GM12874 (cell line): ENCODE measurements around the gene PPM1M.

Experiments
- TF ChIP-seq, protein P1 (sequence below): IDR thresholded peaks from 2 replicates; pipeline ENCODE4 v1.5.1; 2011; ENCODE audit warnings: low read depth, mild to moderate bottlenecking, control low read depth, low read length, moderate library complexity; ENCODE audit not compliant: insufficient read depth

The PPM1M gene

GRCh38 chr3:52246728-52247408 is 1.3 kb downstream of the PPM1M start:
- TF ChIP-seq, protein P1, sequence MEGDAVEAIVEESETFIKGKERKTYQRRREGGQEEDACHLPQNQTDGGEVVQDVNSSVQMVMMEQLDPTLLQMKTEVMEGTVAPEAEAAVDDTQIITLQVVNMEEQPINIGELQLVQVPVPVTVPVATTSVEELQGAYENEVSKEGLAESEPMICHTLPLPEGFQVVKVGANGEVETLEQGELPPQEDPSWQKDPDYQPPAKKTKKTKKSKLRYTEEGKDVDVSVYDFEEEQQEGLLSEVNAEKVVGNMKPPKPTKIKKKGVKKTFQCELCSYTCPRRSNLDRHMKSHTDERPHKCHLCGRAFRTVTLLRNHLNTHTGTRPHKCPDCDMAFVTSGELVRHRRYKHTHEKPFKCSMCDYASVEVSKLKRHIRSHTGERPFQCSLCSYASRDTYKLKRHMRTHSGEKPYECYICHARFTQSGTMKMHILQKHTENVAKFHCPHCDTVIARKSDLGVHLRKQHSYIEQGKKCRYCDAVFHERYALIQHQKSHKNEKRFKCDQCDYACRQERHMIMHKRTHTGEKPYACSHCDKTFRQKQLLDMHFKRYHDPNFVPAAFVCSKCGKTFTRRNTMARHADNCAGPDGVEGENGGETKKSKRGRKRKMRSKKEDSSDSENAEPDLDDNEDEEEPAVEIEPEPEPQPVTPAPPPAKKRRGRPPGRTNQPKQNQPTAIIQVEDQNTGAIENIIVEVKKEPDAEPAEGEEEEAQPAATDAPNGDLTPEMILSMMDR = no peak

DNA sequence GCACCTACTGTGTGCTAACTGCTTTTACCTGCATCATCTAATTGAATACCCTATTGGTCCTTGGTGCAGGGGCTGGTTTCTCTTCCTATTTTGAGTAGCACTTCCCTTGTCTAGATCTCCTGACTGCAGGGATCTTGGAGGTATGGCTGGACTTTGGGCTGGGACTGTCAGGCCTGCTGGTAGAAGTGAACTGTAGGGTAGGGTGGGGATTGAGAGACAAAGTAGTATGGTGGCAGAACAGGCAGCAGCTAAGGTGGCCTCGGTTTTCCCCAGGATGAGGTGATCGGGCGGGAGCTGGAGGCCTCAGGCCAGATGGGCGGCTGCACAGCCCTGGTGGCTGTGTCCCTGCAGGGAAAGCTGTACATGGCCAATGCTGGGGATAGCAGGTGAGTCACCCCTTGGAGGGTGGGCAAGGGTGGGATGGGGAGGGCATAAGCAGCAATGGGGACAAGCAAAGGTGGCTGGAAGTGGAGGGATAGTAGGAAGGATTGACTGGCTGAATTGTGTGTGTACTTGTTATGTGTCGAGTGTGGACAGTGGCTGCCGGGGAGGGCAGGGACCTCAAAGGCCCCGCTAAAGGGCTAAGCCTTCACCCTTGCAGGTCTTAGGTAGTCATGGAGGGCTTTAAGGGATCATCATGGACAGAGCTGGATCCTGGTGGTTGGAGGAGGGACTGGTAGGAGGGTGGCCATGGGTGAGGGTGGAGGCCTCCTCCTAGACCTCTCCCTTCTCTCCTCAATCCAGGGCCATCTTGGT is 2.0 kb downstream of the PPM1M start:
- TF ChIP-seq, protein P1 = no peak

- TF ChIP-seq, protein P1 = no peak
Measured at GRCh38 chr3:52248165-52248541, 2.6 kb downstream of the PPM1M start.

DNA sequence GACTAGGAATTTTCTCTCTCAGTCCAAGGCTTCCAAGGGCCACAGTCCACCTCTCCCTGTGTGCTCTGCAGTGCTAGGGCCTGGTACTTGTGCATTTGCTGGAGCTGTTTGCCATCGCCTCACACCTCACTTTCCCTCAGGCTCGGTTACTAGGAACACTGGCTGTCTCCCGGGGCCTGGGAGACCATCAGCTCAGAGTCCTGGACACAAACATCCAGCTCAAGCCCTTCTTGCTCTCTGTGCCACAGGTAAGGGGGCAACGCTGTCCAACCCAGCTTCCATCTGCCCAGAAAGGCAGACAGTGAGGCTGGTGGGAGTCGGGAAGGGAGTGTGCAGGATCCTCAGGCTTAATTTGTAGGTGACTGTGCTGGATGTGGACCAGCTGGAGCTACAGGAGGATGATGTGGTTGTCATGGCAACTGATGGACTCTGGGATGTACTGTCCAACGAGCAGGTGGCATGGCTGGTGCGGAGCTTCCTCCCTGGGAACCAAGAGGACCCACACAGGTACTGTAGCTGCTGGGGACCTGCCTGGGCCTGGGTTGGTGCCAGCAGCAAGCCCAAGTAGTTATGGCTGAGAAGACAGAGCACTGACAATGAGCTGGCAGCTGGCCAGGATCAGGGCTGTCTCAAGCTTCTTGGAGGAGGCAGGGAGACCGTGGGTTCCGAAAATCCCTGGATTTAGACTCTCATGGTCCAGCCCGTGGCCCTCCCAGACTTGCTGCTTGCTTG is 3.4 kb downstream of the PPM1M start:
- TF ChIP-seq, protein P1 = no peak

DNA sequence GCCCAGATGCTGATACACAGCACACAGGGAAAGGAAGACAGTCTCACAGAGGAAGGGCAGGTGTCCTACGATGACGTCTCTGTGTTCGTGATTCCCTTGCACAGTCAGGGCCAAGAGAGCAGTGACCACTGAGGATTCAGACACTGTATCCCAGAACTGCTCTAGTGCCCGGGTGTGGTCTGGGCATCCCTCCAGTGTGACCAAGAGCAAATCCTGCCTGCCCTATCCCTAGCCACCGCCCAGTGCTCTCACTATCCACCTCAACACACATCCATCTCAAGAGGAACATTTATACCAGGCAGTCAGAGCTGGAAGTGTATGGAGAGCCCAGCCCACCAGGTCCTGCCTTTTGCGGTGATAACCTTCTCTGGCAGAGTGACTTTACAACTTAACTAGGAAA is 4.1 kb downstream of the PPM1M start:
- TF ChIP-seq, protein P1 = no peak

DNA sequence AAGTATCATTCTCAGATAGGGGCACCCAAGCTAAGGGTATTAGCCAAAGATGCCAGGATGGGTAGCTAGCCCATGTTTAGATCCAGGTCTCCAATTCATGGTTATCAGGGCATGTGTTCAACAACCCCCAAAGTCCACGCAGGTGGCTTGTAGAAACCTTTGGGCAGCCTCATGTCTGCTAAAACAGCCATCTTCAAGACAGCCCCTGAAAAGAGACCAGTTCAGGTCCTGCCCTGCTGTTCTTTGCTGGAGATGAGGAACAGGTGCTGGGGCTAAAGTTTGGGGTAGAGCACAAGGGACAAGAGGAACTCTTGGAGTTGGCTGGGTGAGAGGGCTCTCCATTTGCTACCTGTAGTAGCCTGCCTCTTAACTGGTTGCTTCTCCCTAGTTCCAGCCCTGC is 4.6 kb downstream of the PPM1M start:
- TF ChIP-seq, protein P1 = no peak
